HK-2 (cell line): ENCODE data around the gene OGFRL1.
"Not testable (repeated sequence)": the region's sequence is repeated elsewhere in the genome, so short reads cannot be mapped to it uniquely, and the experiment has no call there.

Experiments used
- DNase-seq: peaks from one replicate; pipeline ENCODE4 v3.0.0-alpha.2; 2018; ENCODE audit not compliant: unreplicated experiment

OGFRL1 gene

GRCh38 chr6:71288228-71289038, at the start of gene OGFRL1:
TSS of gene OGFRL1 (plus strand) at chr6:71288811. CDS start at chr6:71288937, 126 bp downstream.
- peak; percentile 92 for DNase-seq

- DNase-seq, result no peak
These were observed 48.9 kb upstream of the OGFRL1 start for GRCh38 chr6:71239694-71240093.

GRCh38 chr6:71245265-71246049, 43.2 kb upstream of the OGFRL1 start:
- no peak for DNase-seq

GRCh38 chr6:71246596-71246995, 42.0 kb upstream of the OGFRL1 start:
- no peak for DNase-seq

GRCh38 chr6:71248306-71248765, 40.3 kb upstream of the OGFRL1 start:
- DNase-seq, result peak; percentile 82

- no peak for DNase-seq
These were observed 39.6 kb upstream of the OGFRL1 start for GRCh38 chr6:71248878-71249544.

- DNase-seq, result no peak
These were observed 38.5 kb upstream of the OGFRL1 start for GRCh38 chr6:71250099-71250602.

- DNase-seq, result no peak
These were observed 36.2 kb upstream of the OGFRL1 start for GRCh38 chr6:71252410-71252809.

- DNase-seq, result no peak
These were observed 35.7 kb upstream of the OGFRL1 start for GRCh38 chr6:71252960-71253359.

- DNase-seq, result no peak
These were observed 34.3 kb upstream of the OGFRL1 start for GRCh38 chr6:71254323-71254722.

- DNase-seq, result no peak
These were observed 30.3 kb upstream of the OGFRL1 start for GRCh38 chr6:71258078-71258866.

- DNase-seq, result no peak
These were observed 28.6 kb upstream of the OGFRL1 start for GRCh38 chr6:71259888-71260604.

- DNase-seq, result no peak
These were observed 25.7 kb upstream of the OGFRL1 start for GRCh38 chr6:71262914-71263313.

- not testable (repeated sequence) for DNase-seq
These were observed 22.2 kb upstream of the OGFRL1 start for GRCh38 chr6:71266392-71266791.

- no peak for DNase-seq
These were observed 19.7 kb upstream of the OGFRL1 start for GRCh38 chr6:71268735-71269437.

- peak; percentile 30 for DNase-seq
These were observed 10.5 kb upstream of the OGFRL1 start for GRCh38 chr6:71277926-71278600.

GRCh38 chr6:71279321-71279720, 9.3 kb upstream of the OGFRL1 start:
- peak; percentile 72 for DNase-seq

GRCh38 chr6:71279740-71280139, 8.9 kb upstream of the OGFRL1 start:
- peak; percentile 38 for DNase-seq

- DNase-seq, result no peak
These were observed 7.9 kb upstream of the OGFRL1 start for GRCh38 chr6:71280701-71281100.
